MM.1S (cell line): ENCODE measurements around the gene SUCNR1.

ENCODE experiments used
- EZH2 ChIP-seq: fragments of 300-600 bp; sonication (generic); optimal IDR thresholded peaks from 2 replicates; pipeline ENCODE3; 2017; ENCODE audit warnings: low read depth, mild to moderate bottlenecking, antibody characterized with exemption, low read length, mixed read lengths
- TF ChIP-seq, protein P1 (sequence below): fragments of 300-600 bp; sonication (generic); IDR thresholded peaks from 2 replicates; pipeline ENCODE4 v1.5.1; 2016; ENCODE audit warnings: antibody characterized with exemption, low read length, mixed read lengths

GRCh38 chr3:151911462-151911861 is 38.0 kb downstream of the SUCNR1 start:
- TF ChIP-seq, protein P1, sequence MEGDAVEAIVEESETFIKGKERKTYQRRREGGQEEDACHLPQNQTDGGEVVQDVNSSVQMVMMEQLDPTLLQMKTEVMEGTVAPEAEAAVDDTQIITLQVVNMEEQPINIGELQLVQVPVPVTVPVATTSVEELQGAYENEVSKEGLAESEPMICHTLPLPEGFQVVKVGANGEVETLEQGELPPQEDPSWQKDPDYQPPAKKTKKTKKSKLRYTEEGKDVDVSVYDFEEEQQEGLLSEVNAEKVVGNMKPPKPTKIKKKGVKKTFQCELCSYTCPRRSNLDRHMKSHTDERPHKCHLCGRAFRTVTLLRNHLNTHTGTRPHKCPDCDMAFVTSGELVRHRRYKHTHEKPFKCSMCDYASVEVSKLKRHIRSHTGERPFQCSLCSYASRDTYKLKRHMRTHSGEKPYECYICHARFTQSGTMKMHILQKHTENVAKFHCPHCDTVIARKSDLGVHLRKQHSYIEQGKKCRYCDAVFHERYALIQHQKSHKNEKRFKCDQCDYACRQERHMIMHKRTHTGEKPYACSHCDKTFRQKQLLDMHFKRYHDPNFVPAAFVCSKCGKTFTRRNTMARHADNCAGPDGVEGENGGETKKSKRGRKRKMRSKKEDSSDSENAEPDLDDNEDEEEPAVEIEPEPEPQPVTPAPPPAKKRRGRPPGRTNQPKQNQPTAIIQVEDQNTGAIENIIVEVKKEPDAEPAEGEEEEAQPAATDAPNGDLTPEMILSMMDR = no peak
- no peak for TF ChIP-seq EZH2
